22Rv1 (cell line): ENCODE data around the gene SLC39A9.

Experiments used
- CTCF ChIP-seq: fragments of 450-650 bp; IDR thresholded peaks from 2 replicates; pipeline ENCODE4 v1.5.1; 2017; ENCODE audit warnings: mild to moderate bottlenecking
- ZFX ChIP-seq: fragments of 450-650 bp; IDR thresholded peaks from 2 replicates; pipeline ENCODE4 v1.6.1; 2017; ENCODE audit warnings: antibody characterized with exemption, borderline replicate concordance

DNA sequence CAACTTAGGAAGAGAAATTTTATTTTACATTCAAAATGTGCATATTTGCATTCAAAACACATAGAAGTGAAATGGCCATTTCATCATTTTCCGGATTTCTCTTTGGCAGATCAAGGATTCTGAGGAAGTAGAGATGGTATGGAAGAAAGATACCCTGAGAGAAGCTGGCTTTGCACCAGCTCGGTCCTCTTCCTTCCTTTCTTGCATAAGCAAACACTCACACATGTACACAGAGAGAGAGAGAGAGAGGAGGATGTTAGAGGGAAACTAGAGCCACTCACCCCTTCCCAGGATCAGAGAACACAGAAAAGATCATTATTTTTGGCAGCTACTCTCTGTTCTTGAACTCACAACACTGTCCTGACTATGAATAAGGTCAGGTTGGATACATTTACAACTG lies 70.5 kb downstream of the SLC39A9 start:
- TF ChIP-seq CTCF (no peak), ZFX (no peak)
